Spleen (tissue), 11 donors: ENCODE measurements around the gene OBSL1. TPM values are rescaled to one million over a fixed set of nuclear protein-coding genes. Genes with fewer than 3 reads are reported as not detected.

Source experiments
- DNase-seq: peaks from one replicate; pipeline ENCODE4 v3.0.0-alpha.2; 2020
- H3K27ac ChIP-seq, 8 donors: fragments of 200-600 bp; sonication (generic) in 7 of 8; 1 replicate in 4 of 8; 2 replicates in 4 of 8; pipeline versions ENCODE4 v1.5.0 to v1.8.0; 2016 to 2021; ENCODE audit warnings: inconsistent platforms in 4 of 8, mild to moderate bottlenecking in 4 of 8, moderate library complexity in 1 of 8
- H3K27me3 ChIP-seq, 7 donors: fragments of 200-600 bp; sonication (generic) in 6 of 7; replicated peaks in 1 of 7; 1 replicate in 4 of 7; 2 replicates in 3 of 7; pipeline versions ENCODE4 v1.5.0 to v1.8.0; 2016 to 2021; ENCODE audit warnings: inconsistent platforms in 3 of 7, mild to moderate bottlenecking in 1 of 7
- H3K36me3 ChIP-seq, 6 donors: fragments of 200-600 bp; sonication (generic) in 5 of 6; 1 replicate in 4 of 6; 2 replicates in 2 of 6; pipeline versions ENCODE4 v1.5.0 to v1.8.0; 2016 to 2021; ENCODE audit warnings: inconsistent platforms in 2 of 6
- H3K4me1 ChIP-seq, 6 donors: fragments of 200-600 bp; sonication (generic) in 5 of 6; 1 replicate in 3 of 6; 2 replicates in 3 of 6; pipeline versions ENCODE4 v1.5.0 to v1.8.0; 2016 to 2021; ENCODE audit warnings: inconsistent platforms in 3 of 6
- H3K4me3 ChIP-seq, 8 donors: fragments of 200-600 bp; sonication (generic) in 7 of 8; 1 replicate in 4 of 8; 2 replicates in 4 of 8; pipeline versions ENCODE4 v1.5.0 to v1.8.0; 2016 to 2021; ENCODE audit warnings: inconsistent platforms in 4 of 8, mild to moderate bottlenecking in 4 of 8, moderate library complexity in 2 of 8
- H3K9me3 ChIP-seq, 8 donors: fragments of 200-600 bp; sonication (generic) in 7 of 8; 1 replicate in 4 of 8; 2 replicates in 4 of 8; pipeline versions ENCODE4 v1.5.0 to v1.8.0; 2016 to 2021; ENCODE audit warnings: inconsistent platforms in 4 of 8
- CTCF ChIP-seq, 11 experiments: fragments of 200-600 bp in 7 of 11; fragments of 450-650 bp in 4 of 11; sonication (generic) in 4 of 11; IDR thresholded peaks in 8 of 11; conservative IDR thresholded peaks in 3 of 11; 1 replicate in 7 of 11; 2 replicates in 4 of 11; pipeline versions ENCODE4 v1.4.0 to v1.8.0; 2016 to 2021; ENCODE audit warnings: antibody characterized with exemption in 11 of 11, inconsistent platforms in 4 of 11, mild to moderate bottlenecking in 1 of 11
- POLR2A ChIP-seq, 3 donors: fragments of 450-650 bp; IDR thresholded peaks; one replicate each; pipeline ENCODE4 v1.5.1; 2017; ENCODE audit warnings: antibody characterized with exemption in 3 of 3, mild to moderate bottlenecking in 1 of 3
- POLR2AphosphoS5 ChIP-seq, 3 donors: sonication (generic); formaldehyde crosslinking; IDR thresholded peaks; one replicate each; pipeline ENCODE4 v1.5.1; 2017; ENCODE audit warnings: antibody characterized with exemption in 3 of 3
- WGBS, 5 donors: extraction: QIAGEN DNeasy Blood & Tissue Kit in 3 of 5; methylation state at CpG; one replicate each; pipeline versions ENCODE4 v1.1.5 to v1.1.7; 2013 to 2018; 5-methylcytosine and 5-hydroxymethylcytosine counted together
- intact Hi-C: fragments of 100-400 bp; cut with DNase I; formaldehyde crosslinking; loops from one replicate; pipeline ENCODE4 v1.15.0; 2023; ENCODE audit warnings: low total_unique reads
- polyA plus RNA-seq, 3 donors: library from polyadenylated mRNA; stranded (reverse); fragments of 200-250 nt; gene quantifications; one replicate each; pipeline ENCODE4 v1.2.1, GENCODE V29; 2013
- total RNA-seq, 7 donors: library from RNA; depleted of rRNA in 3 of 7; stranded (reverse); fragments of >200 nt in 3 of 7; fragmentation: NEBNext Ultra II Directional in 4 of 7; extraction: Animal tissue kit (Norgen Biotek cat#: 25700) in 4 of 7; gene quantifications; one replicate each; pipeline versions ENCODE4 v1.1.0 to v1.2.1, GENCODE V29; 2016 to 2021
- donor health status: healthy with polysubstance abuse.
- donor health status: DM: no; HTN: no; CAD: no; lungs with moderate emphysema.
- donor health status: DM: no; HTN: no; CAD: no.
- donor health status: Bipolar disorder and iron deficiency.
- donor health status: healthy.
- donor health status: DM: no; HTN: no; CAD: no.
- donor health status: DM: yes; HTN: yes; CAD: no.

OBSL1 gene
- total and polyA plus RNA-seq, 10 donors: 15.9 to 51.6 (median 31.0) TPM

- 59 to 75% (median 66%) methylated on average over 17 of the region's 17 CpGs for WGBS, 5 donors
Measured at GRCh38 chr2:219515874-219516629, 55.3 kb downstream of the OBSL1 start.

GRCh38 chr2:219514836-219515235, 56.5 kb downstream of the OBSL1 start:
- no peak for DNase-seq
- TF ChIP-seq CTCF (IDR thresholded peaks at IDR 0.05 in 8 of 11, conservative IDR thresholded peaks at IDR 0.05 in 3 of 11) (no peak), POLR2A (IDR thresholded peaks at IDR 0.05) (no peak), POLR2AphosphoS5 (IDR thresholded peaks at IDR 0.05) (no peak)
- peaks cover 0 to 100% (median 71%) of the 10 kb centered on the region in 7 donors for H3K27me3 ChIP-seq

More at GRCh38 chr2:219515874-219516629, 55.3 kb downstream of the OBSL1 start:
- intact Hi-C loops: no loop called here
- Histone ChIP-seq H3K4me1 (peaks cover 0 to 24% (median 10%) of the 10 kb centered on the region in 6 donors), H3K4me3 (no peak overlapping the region), H3K27ac (no peak overlapping the region), H3K36me3 (no peaks in the 10 kb centered on the region), H3K9me3 (no peaks in the 10 kb centered on the region), H3K27me3 (peaks cover 0 to 100% (median 66%) of the 10 kb centered on the region in 7 donors)
- DNase-seq: no peak
- TF ChIP-seq POLR2A (IDR thresholded peaks at IDR 0.05): no peak

GRCh38 chr2:219514196-219514761, 57.1 kb downstream of the OBSL1 start, which contains the start of gene ASIC4:
ASIC4 (plus strand) TSS chr2:219514482; CDS start chr2:219514725, 243 bp downstream.
- H3K4me3 ChIP-seq: no peak within 1 kb of the TSS
- no peaks in the 10 kb centered on the region for H3K36me3 ChIP-seq
- intact Hi-C loops: no loop called here
- H3K27me3 ChIP-seq: peaks cover 0 to 100% (median 72%) of the 10 kb centered on the region in 7 donors
- H3K4me1 ChIP-seq: peaks cover 4 to 38% (median 21%) of the 10 kb centered on the region in 6 donors
- TF ChIP-seq POLR2A (IDR thresholded peaks at IDR 0.05) (no peak), POLR2AphosphoS5 (IDR thresholded peaks at IDR 0.05) (peak in 1 of 3 donors; percentile 35)
- H3K27ac ChIP-seq: no peak within 1 kb of the TSS
- DNase-seq: no peak
- H3K9me3 ChIP-seq: no peaks in the 10 kb centered on the region
- 0 to 13% (median 7%) methylated on average over 6 to 31 of the region's 31 CpGs for WGBS, 5 donors

More at GRCh38 chr2:219514836-219515235, 56.5 kb downstream of the OBSL1 start:
- intact Hi-C loops: no loop called here
- peaks cover under 1 to 32% (median 15%) of the 10 kb centered on the region in 6 donors for H3K4me1 ChIP-seq
- WGBS, 5 donors: 87 to 95% (median 88%) methylated on average over 7 to 21 of the region's 21 CpGs
- H3K27ac ChIP-seq: no peak overlapping the region
- H3K4me3 ChIP-seq: no peak overlapping the region
- no peaks in the 10 kb centered on the region for H3K9me3 ChIP-seq
- H3K36me3 ChIP-seq: no peaks in the 10 kb centered on the region

GRCh38 chr2:219513787-219514186, 57.6 kb downstream of the OBSL1 start:
- peaks cover 0 to 100% (median 72%) of the 10 kb centered on the region in 7 donors for H3K27me3 ChIP-seq

More at GRCh38 chr2:219513787-219514186, 57.6 kb downstream of the OBSL1 start:
- Histone ChIP-seq H3K4me1 (peaks cover 4 to 43% (median 26%) of the 10 kb centered on the region in 6 donors), H3K9me3 (no peaks in the 10 kb centered on the region), H3K27ac (no peak overlapping the region), H3K36me3 (no peaks in the 10 kb centered on the region), H3K4me3 (no peak overlapping the region)
- TF ChIP-seq POLR2A (IDR thresholded peaks at IDR 0.05) (no peak), CTCF (IDR thresholded peaks at IDR 0.05 in 8 of 11, conservative IDR thresholded peaks at IDR 0.05 in 3 of 11) (no peak), POLR2AphosphoS5 (IDR thresholded peaks at IDR 0.05) (no peak)
- intact Hi-C loops: no loop called here
- no peak for DNase-seq
- WGBS, 5 donors: 3 to 12% (median 7%) methylated on average over 4 of the region's 4 CpGs
